GM19099 (cell line): ENCODE results near the gene CLDN14.

Experiments used
- POLR2A ChIP-seq: IDR thresholded peaks from 3 replicates; pipeline ENCODE4 v1.6.1; 2011; ENCODE audit warnings: low read depth; ENCODE audit not compliant: insufficient read length; ENCODE audit errors: extremely low read depth

Gene CLDN14

DNA sequence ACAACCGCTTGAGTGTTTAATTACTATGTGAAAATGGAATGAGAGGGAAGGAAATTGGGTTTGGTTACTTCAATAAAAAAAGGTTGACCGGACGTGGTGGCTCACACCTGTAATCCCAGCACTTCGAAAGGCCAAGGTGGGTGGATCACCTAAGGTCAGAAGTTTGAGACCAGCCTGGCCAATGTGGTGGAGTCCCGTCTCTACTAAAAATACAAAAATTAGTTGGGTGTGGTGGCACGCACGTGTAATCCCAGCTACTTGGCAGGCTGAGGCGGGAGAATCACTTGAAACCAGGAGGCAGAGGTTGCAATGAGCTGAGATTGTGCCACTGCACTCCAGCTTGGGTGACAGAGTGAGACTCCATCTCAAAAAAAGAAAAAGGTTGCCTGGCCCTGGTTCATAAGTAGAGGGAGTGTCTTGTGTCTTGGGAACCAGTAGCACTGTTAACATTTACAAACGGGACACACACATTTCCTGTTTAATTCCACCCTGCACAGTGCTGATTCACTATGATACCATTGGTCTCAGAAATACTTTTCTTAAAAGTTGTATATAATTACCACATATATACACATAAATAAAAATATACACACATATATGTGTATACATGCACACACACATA, 27.6 kb upstream of the CLDN14 start:
- TF ChIP-seq POLR2A = no peak

GRCh38 chr21:36506482-36506881, 26.6 kb upstream of the CLDN14 start:
- no peak for TF ChIP-seq POLR2A

- TF ChIP-seq POLR2A = no peak
Observed at GRCh38 chr21:36504067-36505058, 24.4 kb upstream of the CLDN14 start.

DNA sequence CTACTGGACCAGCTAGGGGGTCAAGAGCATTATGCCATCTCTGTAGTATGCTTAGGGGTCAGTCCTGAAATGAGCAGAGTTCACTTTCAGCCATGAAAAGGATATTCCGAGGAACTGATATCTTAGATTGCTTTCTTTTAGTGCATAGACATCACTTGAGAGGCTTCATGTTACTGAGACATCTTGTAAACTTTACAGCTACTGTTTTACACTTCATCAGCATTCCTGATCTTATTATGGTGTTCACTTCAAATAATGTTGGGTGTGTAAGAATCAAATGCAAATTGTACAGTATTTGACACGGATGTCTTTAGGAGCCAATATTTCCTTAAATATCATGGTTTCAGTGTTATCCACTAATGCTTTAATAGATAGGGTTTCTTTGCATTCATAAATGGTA, 22.4 kb upstream of the CLDN14 start:
- TF ChIP-seq POLR2A = no peak

GRCh38 chr21:36501589-36501892, 21.6 kb upstream of the CLDN14 start:
- TF ChIP-seq POLR2A = no peak

GRCh38 chr21:36499578-36500471, 19.9 kb upstream of the CLDN14 start:
- TF ChIP-seq POLR2A = no peak

GRCh38 chr21:36494557-36494956, 14.6 kb upstream of the CLDN14 start:
- no peak for TF ChIP-seq POLR2A

GRCh38 chr21:36491209-36491910, 11.4 kb upstream of the CLDN14 start:
- no peak for TF ChIP-seq POLR2A

GRCh38 chr21:36489776-36490165, 9.8 kb upstream of the CLDN14 start:
- TF ChIP-seq POLR2A = no peak

GRCh38 chr21:36489103-36489775, 9.3 kb upstream of the CLDN14 start:
- TF ChIP-seq POLR2A = no peak

DNA sequence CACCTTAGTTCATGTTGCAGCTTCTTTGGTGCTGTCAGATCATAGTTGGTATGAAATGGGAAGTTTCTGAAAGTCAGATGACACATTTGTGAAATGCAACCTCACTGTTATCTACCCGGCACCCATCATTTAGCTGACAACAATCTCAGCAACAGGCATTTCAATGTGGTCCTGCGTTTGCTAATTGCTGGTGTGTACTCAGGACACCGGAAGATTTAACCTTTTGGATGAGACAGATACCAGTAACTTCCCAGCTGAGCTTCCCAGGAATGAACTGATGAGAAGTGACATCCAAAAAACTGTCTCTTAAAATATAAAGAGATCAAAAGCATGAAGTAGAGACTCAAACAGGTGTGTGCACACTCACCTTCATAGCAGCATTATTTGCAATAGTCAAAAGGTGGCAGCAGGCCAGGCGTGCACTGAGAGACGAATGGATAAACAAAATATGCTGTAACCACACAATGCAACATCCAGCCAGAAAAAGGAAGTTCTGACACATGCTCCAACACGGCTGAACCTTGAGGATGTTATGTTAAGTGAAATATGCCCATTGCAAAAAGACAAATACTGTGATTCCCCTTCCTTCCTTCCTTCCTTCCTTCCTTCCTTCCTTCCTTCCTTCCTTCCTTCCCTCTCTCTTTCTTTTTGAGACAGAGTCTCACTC, 7.9 kb upstream of the CLDN14 start:
- no peak for TF ChIP-seq POLR2A

DNA sequence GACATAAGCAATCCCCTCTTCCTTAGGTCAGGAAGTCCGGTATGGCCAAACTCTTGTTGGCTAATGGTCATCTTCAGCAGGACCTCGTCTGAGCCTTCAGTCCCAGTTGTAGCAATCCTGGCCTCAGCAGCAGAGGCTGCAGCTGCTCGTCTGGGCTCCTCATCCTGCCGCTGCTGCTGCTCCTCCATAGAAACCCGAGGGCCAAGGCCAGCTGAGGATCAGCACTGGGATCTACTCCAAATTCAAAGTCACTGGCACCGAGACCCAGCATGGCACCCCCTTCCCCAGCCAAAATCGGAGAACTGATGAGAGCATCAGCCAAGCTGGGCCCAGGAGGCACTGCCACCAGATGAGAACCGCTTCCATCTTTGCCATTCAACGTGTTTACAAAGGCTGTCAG, 6.3 kb upstream of the CLDN14 start:
- no peak for TF ChIP-seq POLR2A

- TF ChIP-seq POLR2A = no peak
Observed at GRCh38 chr21:36485476-36485875, 5.6 kb upstream of the CLDN14 start.

- TF ChIP-seq POLR2A = no peak
Observed at GRCh38 chr21:36483095-36483494, 3.2 kb upstream of the CLDN14 start.
